WTC11 (cell line): Measurements from ENCODE around the gene ARL6. TPM values are rescaled to one million over a fixed set of nuclear protein-coding genes. Genes with fewer than 3 reads are reported as not detected.

Experiments used
- ATAC-seq: fragments of 200-7000 bp; cut with Tn5 transposase; 2 replicates; pipeline ENCODE4 v1.10.0; 2021; ENCODE audit warnings: mild to moderate bottlenecking, moderate library complexity
- CTCF ChIA-PET: fragments of 300-600 bp; sonication (Branson Sonifier 250); formaldehyde crosslinking; loops from one replicate; lab custom pipeline; 2021; ENCODE audit warnings: antibody characterized with exemption; lab: Charles Lee
- POLR2A ChIA-PET: fragments of 350-600 bp; sonication (Branson Sonifier 250); formaldehyde crosslinking; loops from one replicate; lab custom pipeline; 2021; ENCODE audit warnings: antibody characterized with exemption; lab: Charles Lee
- DNase-seq: peaks from one replicate; pipeline ENCODE4 v3.0.0; 2021; ENCODE audit warnings: low spot score
- H3K27ac Mint-ChIP-seq: 2 replicates; pipeline ENCODE4 v1.8.0; 2021; ENCODE audit warnings: mixed read lengths
- H3K27me3 Mint-ChIP-seq: 2 replicates; pipeline ENCODE4 v1.8.0; 2021; ENCODE audit warnings: low read depth, mild to moderate bottlenecking, moderate library complexity, mixed read lengths
- H3K36me3 Mint-ChIP-seq: 2 replicates; pipeline ENCODE4 v1.8.0; 2021; ENCODE audit warnings: mixed read lengths
- H3K4me1 Mint-ChIP-seq: 2 replicates; pipeline ENCODE4 v1.8.0; 2022; ENCODE audit warnings: mixed read lengths
- H3K4me3 Mint-ChIP-seq: 2 replicates; pipeline ENCODE4 v1.8.0; 2021; ENCODE audit warnings: mild to moderate bottlenecking, moderate library complexity, mixed read lengths
- H3K9me3 Mint-ChIP-seq: 2 replicates; pipeline ENCODE4 v1.8.0; 2021; ENCODE audit warnings: mixed read lengths
- E2F4 ChIP-seq: sonication (generic); formaldehyde crosslinking; IDR thresholded peaks from 2 replicates; pipeline ENCODE4 v1.8.1; 2022; ENCODE audit warnings: low read depth, mild to moderate bottlenecking, moderate library complexity, missing genetic modification reagents, borderline replicate concordance
- E2F5 ChIP-seq: sonication (generic); formaldehyde crosslinking; IDR thresholded peaks from 2 replicates; pipeline ENCODE4 v1.8.1; 2022; ENCODE audit warnings: mild to moderate bottlenecking, moderate library complexity, missing genetic modification reagents
- ELF4 ChIP-seq: sonication (generic); formaldehyde crosslinking; IDR thresholded peaks from 2 replicates; pipeline ENCODE4 v1.8.1; 2022; ENCODE audit warnings: low read depth, mild to moderate bottlenecking, moderate library complexity, missing genetic modification reagents
- EMX1 ChIP-seq: fragments of 250-450 bp; sonication (Bioruptor Pico); IDR thresholded peaks from 2 replicates; pipeline ENCODE4 v1.8.0; 2021; ENCODE audit warnings: mild to moderate bottlenecking
- FOXP1 ChIP-seq: sonication (generic); formaldehyde crosslinking; IDR thresholded peaks from 2 replicates; pipeline ENCODE4 v1.8.0; 2022; ENCODE audit warnings: missing genetic modification reagents, mild to moderate bottlenecking, moderate library complexity, borderline replicate concordance
- GABPB1 ChIP-seq: sonication (generic); formaldehyde crosslinking; IDR thresholded peaks from 2 replicates; pipeline ENCODE4 v1.8.1; 2023; ENCODE audit warnings: mild to moderate bottlenecking, missing genetic modification reagents
- HMGA2 ChIP-seq: fragments of 250-450 bp; sonication (Bioruptor Pico); IDR thresholded peaks from 2 replicates; pipeline ENCODE4 v1.4.0; 2021; ENCODE audit warnings: mild to moderate bottlenecking, moderate library complexity
- JUN ChIP-seq: sonication (generic); formaldehyde crosslinking; IDR thresholded peaks from 2 replicates; pipeline ENCODE4 v1.8.0; 2023; ENCODE audit warnings: mild to moderate bottlenecking, missing genetic modification reagents
- NR1H2 ChIP-seq: sonication (generic); formaldehyde crosslinking; IDR thresholded peaks from 2 replicates; pipeline ENCODE4 v1.9.0; 2021; ENCODE audit warnings: mild to moderate bottlenecking, moderate library complexity, missing genetic modification reagents
- OVOL2 ChIP-seq: fragments of 250-450 bp; sonication (Bioruptor Pico); IDR thresholded peaks from 2 replicates; pipeline ENCODE4 v1.9.0; 2021; ENCODE audit warnings: mild to moderate bottlenecking, borderline replicate concordance
- PRRX2 ChIP-seq: fragments of 250-450 bp; sonication (Bioruptor Pico); IDR thresholded peaks from 2 replicates; pipeline ENCODE4 v1.8.0; 2021; ENCODE audit warnings: mild to moderate bottlenecking
- RELA ChIP-seq: sonication (generic); formaldehyde crosslinking; IDR thresholded peaks from 2 replicates; pipeline ENCODE4 v1.8.1; 2022; ENCODE audit warnings: missing genetic modification reagents, mild to moderate bottlenecking, borderline replicate concordance
- RORB ChIP-seq: fragments of 250-450 bp; sonication (Bioruptor Pico); IDR thresholded peaks from 2 replicates; pipeline ENCODE4 v1.9.0; 2021; ENCODE audit warnings: mild to moderate bottlenecking
- SMAD3 ChIP-seq: sonication (generic); formaldehyde crosslinking; IDR thresholded peaks from 2 replicates; pipeline ENCODE4 v1.8.0; 2022; ENCODE audit warnings: missing genetic modification reagents, mild to moderate bottlenecking, borderline replicate concordance
- SOX15 ChIP-seq: fragments of 250-450 bp; sonication (Bioruptor Pico); IDR thresholded peaks from 2 replicates; pipeline ENCODE4 v1.9.0; 2021; ENCODE audit warnings: mild to moderate bottlenecking
- TEAD1 ChIP-seq: sonication (generic); formaldehyde crosslinking; IDR thresholded peaks from 2 replicates; pipeline ENCODE4 v1.8.0; 2022; ENCODE audit warnings: mild to moderate bottlenecking, missing genetic modification reagents
- TEAD4 ChIP-seq: sonication (generic); formaldehyde crosslinking; IDR thresholded peaks from 2 replicates; pipeline ENCODE4 v1.8.0; 2022; ENCODE audit warnings: mild to moderate bottlenecking, missing genetic modification reagents
- ZNF281 ChIP-seq: sonication (generic); formaldehyde crosslinking; IDR thresholded peaks from 2 replicates; pipeline ENCODE4 v1.8.0; 2023; ENCODE audit warnings: mild to moderate bottlenecking, missing genetic modification reagents
- ZNF317 ChIP-seq: sonication (generic); formaldehyde crosslinking; IDR thresholded peaks from 2 replicates; pipeline ENCODE4 v1.8.1; 2023; ENCODE audit warnings: low read depth, mild to moderate bottlenecking, moderate library complexity, missing genetic modification reagents, borderline replicate concordance
- total RNA-seq: library from RNA; stranded (reverse); gene quantifications from 3 replicates; pipeline ENCODE4 v1.2.3, GENCODE V29; 2021
- TF ChIP-seq, protein P1 (sequence below): fragments of 250-450 bp; sonication (Bioruptor Pico); IDR thresholded peaks from 2 replicates; pipeline ENCODE4 v1.9.0; 2021; ENCODE audit warnings: mild to moderate bottlenecking
- TF ChIP-seq, protein P2 (sequence below): sonication (generic); formaldehyde crosslinking; IDR thresholded peaks from 2 replicates; pipeline ENCODE4 v1.8.1; 2022; ENCODE audit warnings: low read depth, missing genetic modification reagents, borderline replicate concordance
- TF ChIP-seq, protein P3 (sequence below): sonication (generic); formaldehyde crosslinking; IDR thresholded peaks from 2 replicates; pipeline ENCODE4 v1.8.1; 2023; ENCODE audit warnings: mild to moderate bottlenecking, missing genetic modification reagents
- TF ChIP-seq, protein P4 (sequence below): fragments of 250-450 bp; sonication (Bioruptor Pico); IDR thresholded peaks from 2 replicates; pipeline ENCODE4 v1.9.0; 2021; ENCODE audit warnings: mild to moderate bottlenecking, borderline replicate concordance

Gene ARL6
- total RNA-seq, 1 experiment from 2014 or later: 6.8 TPM

DNA sequence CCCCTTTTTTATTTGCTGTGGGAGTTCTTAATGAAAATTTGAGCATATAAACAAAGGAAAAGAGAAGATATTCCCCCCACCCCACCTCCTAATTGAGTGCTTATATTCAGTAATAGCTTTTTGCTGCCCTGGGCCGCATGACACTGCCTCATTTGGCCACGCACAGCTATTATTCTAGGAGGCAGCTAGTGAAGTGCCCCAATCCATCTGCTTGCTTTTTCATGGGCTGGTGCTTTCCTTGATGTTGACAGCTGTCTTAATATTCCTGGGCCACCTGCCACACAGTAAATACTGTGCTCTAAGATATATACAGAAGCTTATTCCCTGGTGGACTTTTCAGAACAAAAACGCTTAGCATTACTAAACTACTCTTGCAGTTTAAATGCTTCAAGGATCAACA is 53.4 kb downstream of the ARL6 start:
- Mint-ChIP-seq H3K36me3 (no peaks in the 10 kb centered on the region), H3K4me1 (peaks cover 25% of the 10 kb centered on the region), H3K27ac (no peak overlapping the region), H3K27me3 (peaks cover 22% of the 10 kb centered on the region), H3K4me3 (no peak overlapping the region)
- POLR2A ChIA-PET: no interaction called here
- no peak for ATAC-seq
- CTCF ChIA-PET: interaction anchor here (1.1 kb wide), 1 partner anchor 205 kb away, joined by 3 read pairs; no protein-coding TSS in a partner anchor
- TF ChIP-seq ELF4 (CRISPR knock-in tag) (no peak), HMGA2 (CRISPR knock-in tag) (no peak), FOXP1 (CRISPR knock-in tag) (no peak), RORB (CRISPR knock-in tag) (no peak), E2F5 (no peak), EMX1 (CRISPR knock-in tag) (no peak), PRRX2 (CRISPR knock-in tag) (no peak), TEAD1 (CRISPR knock-in tag) (no peak), TEAD4 (CRISPR knock-in tag) (no peak), ZNF281 (no peak), SMAD3 (CRISPR knock-in tag) (no peak), ZNF317 (no peak), SOX15 (CRISPR knock-in tag) (no peak), RELA (CRISPR knock-in tag) (no peak), OVOL2 (CRISPR knock-in tag) (no peak)
- TF ChIP-seq, protein P1, sequence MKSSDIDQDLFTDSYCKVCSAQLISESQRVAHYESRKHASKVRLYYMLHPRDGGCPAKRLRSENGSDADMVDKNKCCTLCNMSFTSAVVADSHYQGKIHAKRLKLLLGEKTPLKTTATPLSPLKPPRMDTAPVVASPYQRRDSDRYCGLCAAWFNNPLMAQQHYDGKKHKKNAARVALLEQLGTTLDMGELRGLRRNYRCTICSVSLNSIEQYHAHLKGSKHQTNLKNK (CRISPR knock-in tag): no peak
- TF ChIP-seq, protein P2, sequence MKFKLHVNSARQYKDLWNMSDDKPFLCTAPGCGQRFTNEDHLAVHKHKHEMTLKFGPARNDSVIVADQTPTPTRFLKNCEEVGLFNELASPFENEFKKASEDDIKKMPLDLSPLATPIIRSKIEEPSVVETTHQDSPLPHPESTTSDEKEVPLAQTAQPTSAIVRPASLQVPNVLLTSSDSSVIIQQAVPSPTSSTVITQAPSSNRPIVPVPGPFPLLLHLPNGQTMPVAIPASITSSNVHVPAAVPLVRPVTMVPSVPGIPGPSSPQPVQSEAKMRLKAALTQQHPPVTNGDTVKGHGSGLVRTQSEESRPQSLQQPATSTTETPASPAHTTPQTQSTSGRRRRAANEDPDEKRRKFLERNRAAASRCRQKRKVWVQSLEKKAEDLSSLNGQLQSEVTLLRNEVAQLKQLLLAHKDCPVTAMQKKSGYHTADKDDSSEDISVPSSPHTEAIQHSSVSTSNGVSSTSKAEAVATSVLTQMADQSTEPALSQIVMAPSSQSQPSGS (CRISPR knock-in tag): no peak
- TF ChIP-seq, protein P3, sequence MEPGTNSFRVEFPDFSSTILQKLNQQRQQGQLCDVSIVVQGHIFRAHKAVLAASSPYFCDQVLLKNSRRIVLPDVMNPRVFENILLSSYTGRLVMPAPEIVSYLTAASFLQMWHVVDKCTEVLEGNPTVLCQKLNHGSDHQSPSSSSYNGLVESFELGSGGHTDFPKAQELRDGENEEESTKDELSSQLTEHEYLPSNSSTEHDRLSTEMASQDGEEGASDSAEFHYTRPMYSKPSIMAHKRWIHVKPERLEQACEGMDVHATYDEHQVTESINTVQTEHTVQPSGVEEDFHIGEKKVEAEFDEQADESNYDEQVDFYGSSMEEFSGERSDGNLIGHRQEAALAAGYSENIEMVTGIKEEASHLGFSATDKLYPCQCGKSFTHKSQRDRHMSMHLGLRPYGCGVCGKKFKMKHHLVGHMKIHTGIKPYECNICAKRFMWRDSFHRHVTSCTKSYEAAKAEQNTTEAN (CRISPR knock-in tag): no peak
- TF ChIP-seq, all 79 proteins: peak for 0
- H3K9me3 Mint-ChIP-seq: no peaks in the 10 kb centered on the region
- DNase-seq: no peak

- Mint-ChIP-seq H3K9me3 (no peaks in the 10 kb centered on the region), H3K36me3 (no peaks in the 10 kb centered on the region), H3K4me3 (peak overlapping the region; percentile 75), H3K27ac (no peak overlapping the region), H3K4me1 (peaks cover 51% of the 10 kb centered on the region), H3K27me3 (peaks cover 29% of the 10 kb centered on the region)
- ATAC-seq (no peak), DNase-seq (no peak)
- POLR2A ChIA-PET: interaction anchor here (0.6 kb wide), 1 partner anchor 1081 kb away, joined by 3 read pairs; the partner anchor contains the start of gene DCBLD2
- CTCF ChIA-PET: interaction anchor here (1.0 to 2.1 kb wide), 7 partner anchors 10 to 202 kb away, joined by 3 to 14 read pairs (median 3); no protein-coding TSS in a partner anchor
- no peak for TF ChIP-seq JUN (CRISPR knock-in tag)
- TF ChIP-seq, protein P4, sequence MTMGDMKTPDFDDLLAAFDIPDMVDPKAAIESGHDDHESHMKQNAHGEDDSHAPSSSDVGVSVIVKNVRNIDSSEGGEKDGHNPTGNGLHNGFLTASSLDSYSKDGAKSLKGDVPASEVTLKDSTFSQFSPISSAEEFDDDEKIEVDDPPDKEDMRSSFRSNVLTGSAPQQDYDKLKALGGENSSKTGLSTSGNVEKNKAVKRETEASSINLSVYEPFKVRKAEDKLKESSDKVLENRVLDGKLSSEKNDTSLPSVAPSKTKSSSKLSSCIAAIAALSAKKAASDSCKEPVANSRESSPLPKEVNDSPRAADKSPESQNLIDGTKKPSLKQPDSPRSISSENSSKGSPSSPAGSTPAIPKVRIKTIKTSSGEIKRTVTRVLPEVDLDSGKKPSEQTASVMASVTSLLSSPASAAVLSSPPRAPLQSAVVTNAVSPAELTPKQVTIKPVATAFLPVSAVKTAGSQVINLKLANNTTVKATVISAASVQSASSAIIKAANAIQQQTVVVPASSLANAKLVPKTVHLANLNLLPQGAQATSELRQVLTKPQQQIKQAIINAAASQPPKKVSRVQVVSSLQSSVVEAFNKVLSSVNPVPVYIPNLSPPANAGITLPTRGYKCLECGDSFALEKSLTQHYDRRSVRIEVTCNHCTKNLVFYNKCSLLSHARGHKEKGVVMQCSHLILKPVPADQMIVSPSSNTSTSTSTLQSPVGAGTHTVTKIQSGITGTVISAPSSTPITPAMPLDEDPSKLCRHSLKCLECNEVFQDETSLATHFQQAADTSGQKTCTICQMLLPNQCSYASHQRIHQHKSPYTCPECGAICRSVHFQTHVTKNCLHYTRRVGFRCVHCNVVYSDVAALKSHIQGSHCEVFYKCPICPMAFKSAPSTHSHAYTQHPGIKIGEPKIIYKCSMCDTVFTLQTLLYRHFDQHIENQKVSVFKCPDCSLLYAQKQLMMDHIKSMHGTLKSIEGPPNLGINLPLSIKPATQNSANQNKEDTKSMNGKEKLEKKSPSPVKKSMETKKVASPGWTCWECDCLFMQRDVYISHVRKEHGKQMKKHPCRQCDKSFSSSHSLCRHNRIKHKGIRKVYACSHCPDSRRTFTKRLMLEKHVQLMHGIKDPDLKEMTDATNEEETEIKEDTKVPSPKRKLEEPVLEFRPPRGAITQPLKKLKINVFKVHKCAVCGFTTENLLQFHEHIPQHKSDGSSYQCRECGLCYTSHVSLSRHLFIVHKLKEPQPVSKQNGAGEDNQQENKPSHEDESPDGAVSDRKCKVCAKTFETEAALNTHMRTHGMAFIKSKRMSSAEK (CRISPR knock-in tag): no peak
- no peak for TF ChIP-seq HMGA2 (CRISPR knock-in tag)
- TF ChIP-seq ELF4 (CRISPR knock-in tag): no peak
- no peak for TF ChIP-seq NR1H2
- TF ChIP-seq GABPB1 (CRISPR knock-in tag): no peak
- no peak for TF ChIP-seq SOX15 (CRISPR knock-in tag)
- TF ChIP-seq, protein P1 (CRISPR knock-in tag): no peak
- TF ChIP-seq RORB (CRISPR knock-in tag): no peak
- TF ChIP-seq E2F4 (CRISPR knock-in tag): no peak
Measured at GRCh38 chr3:97820780-97821179, 56.2 kb downstream of the ARL6 start.
